Osteoblast (primary cell): Measurements from ENCODE around the gene AQP12A. TPM values are rescaled to one million over a fixed set of nuclear protein-coding genes. Genes with fewer than 3 reads are reported as not detected.

Experiments used
- DNase-seq: peaks from one replicate; pipeline ENCODE4 v3.0.0; 2011; ENCODE audit warnings: low spot score, mixed read lengths; ENCODE audit not compliant: insufficient read length; ENCODE audit errors: missing footprints
- H2AFZ ChIP-seq: 2 replicates; pipeline ENCODE4 v1.6.0; 2011; ENCODE audit warnings: mild to moderate bottlenecking, low read length
- H3K27ac ChIP-seq: 2 replicates; pipeline ENCODE4 v1.5.1; 2011; ENCODE audit warnings: mild to moderate bottlenecking, low read depth, low read length, moderate library complexity
- H3K27me3 ChIP-seq: 2 replicates; pipeline ENCODE4 v1.6.0; 2012; ENCODE audit warnings: mild to moderate bottlenecking, control low read depth, inconsistent platforms, low read length, moderate library complexity; ENCODE audit not compliant: insufficient read depth
- H3K36me3 ChIP-seq: 2 replicates; pipeline ENCODE4 v1.5.1; 2011; ENCODE audit warnings: mild to moderate bottlenecking, low read length, control low read depth, moderate library complexity; ENCODE audit not compliant: insufficient read depth
- H3K4me1 ChIP-seq: 2 replicates; pipeline ENCODE4 v1.5.1; 2011; ENCODE audit warnings: mild to moderate bottlenecking, low read length, control low read depth, moderate library complexity; ENCODE audit not compliant: insufficient read depth
- H3K4me2 ChIP-seq: 2 replicates; pipeline ENCODE4 v1.6.0; 2011; ENCODE audit warnings: mild to moderate bottlenecking, low read length; ENCODE audit not compliant: insufficient read depth
- H3K4me3 ChIP-seq: fragments of 200-600 bp; sonication (generic); 3 replicates; pipeline ENCODE4 v1.5.1; 2012; ENCODE audit warnings: mild to moderate bottlenecking, low read length, inconsistent platforms; ENCODE audit not compliant: insufficient read depth
- H3K79me2 ChIP-seq: 2 replicates; pipeline ENCODE4 v1.6.0; 2012; ENCODE audit warnings: mild to moderate bottlenecking, low read length, control low read depth, inconsistent platforms; ENCODE audit not compliant: insufficient read depth
- H3K9me3 ChIP-seq: 2 replicates; pipeline ENCODE4 v1.5.1; 2011; ENCODE audit warnings: low read depth, low read length, control low read depth
- H4K20me1 ChIP-seq: 2 replicates; pipeline ENCODE4 v1.6.0; 2012; ENCODE audit warnings: mild to moderate bottlenecking, low read length, control low read depth; ENCODE audit not compliant: insufficient read depth
- CTCF ChIP-seq: IDR thresholded peaks from 2 replicates; pipeline ENCODE4 v1.5.1; 2011; ENCODE audit warnings: mild to moderate bottlenecking, low read depth, low read length, moderate library complexity; ENCODE audit errors: extremely low read depth
- total RNA-seq: library from RNA; depleted of rRNA; stranded (reverse); fragments of >200 nt; gene quantifications from 2 replicates; pipeline ENCODE4 v1.2.3, GENCODE V29; 2012

Gene AQP12A
- total RNA-seq, 1 donor = not detected

GRCh38 chr2:240720686-240721595 lies 29.3 kb downstream of the AQP12A start:
- Histone ChIP-seq H2AFZ (no peak overlapping the region), H3K27ac (no peak overlapping the region), H3K27me3 (no peaks in the 10 kb centered on the region), H3K36me3 (no peaks in the 10 kb centered on the region), H3K9me3 (no peaks in the 10 kb centered on the region), H3K4me3 (no peak overlapping the region), H4K20me1 (no peaks in the 10 kb centered on the region), H3K79me2 (no peaks in the 10 kb centered on the region), H3K4me1 (no peaks in the 10 kb centered on the region), H3K4me2 (no peak overlapping the region)
- DNase-seq = no peak
- TF ChIP-seq CTCF = no peak

GRCh38 chr2:240721596-240722180 lies 30.0 kb downstream of the AQP12A start:
- Histone ChIP-seq H3K79me2 (no peaks in the 10 kb centered on the region), H3K4me3 (no peak overlapping the region), H3K27ac (no peak overlapping the region), H3K27me3 (no peaks in the 10 kb centered on the region), H3K4me1 (no peaks in the 10 kb centered on the region), H2AFZ (no peak overlapping the region), H3K36me3 (no peaks in the 10 kb centered on the region), H3K4me2 (no peak overlapping the region), H3K9me3 (no peaks in the 10 kb centered on the region), H4K20me1 (no peaks in the 10 kb centered on the region)
- no peak for TF ChIP-seq CTCF
- DNase-seq = no peak

GRCh38 chr2:240722376-240722775 lies 30.7 kb downstream of the AQP12A start:
- no peak for TF ChIP-seq CTCF

More at GRCh38 chr2:240722376-240722775, 30.7 kb downstream of the AQP12A start:
- Histone ChIP-seq H2AFZ (no peak overlapping the region), H3K4me3 (no peak overlapping the region), H3K36me3 (no peaks in the 10 kb centered on the region), H3K4me1 (no peaks in the 10 kb centered on the region), H3K27ac (no peak overlapping the region), H3K27me3 (no peaks in the 10 kb centered on the region), H3K9me3 (no peaks in the 10 kb centered on the region), H4K20me1 (no peaks in the 10 kb centered on the region), H3K4me2 (no peak overlapping the region), H3K79me2 (no peaks in the 10 kb centered on the region)
- DNase-seq = no peak
